ENCODE results near the gene DCLK2.

GRCh38 chr4:150199056-150199455 is 120.8 kb downstream of the DCLK2 start:
- TF ChIP-seq EGR2 (tag by site-specific recombination; IDR thresholded peaks at IDR 0.05; ENCODE audit: low read depth) (no peak), ZNF639 (tag by site-specific recombination; IDR thresholded peaks at IDR 0.05) (no peak), YY1 (tag by site-specific recombination; IDR thresholded peaks at IDR 0.05) (no peak), ZNF830 (tag by site-specific recombination; IDR thresholded peaks at IDR 0.05; ENCODE audit: low read depth) (no peak), ZNF624 (tag by site-specific recombination; IDR thresholded peaks at IDR 0.05) (no peak), BCL11A (tag by site-specific recombination; IDR thresholded peaks at IDR 0.05; ENCODE audit: low read depth) (no peak), ZNF560 (tag by site-specific recombination; IDR thresholded peaks at IDR 0.05; ENCODE audit: borderline replicate concordance) (no peak), GLIS1 (tag by site-specific recombination; IDR thresholded peaks at IDR 0.05) (no peak), ZNF174 (tag by site-specific recombination; IDR thresholded peaks at IDR 0.05) (no peak)
- TF ChIP-seq, protein P1, sequence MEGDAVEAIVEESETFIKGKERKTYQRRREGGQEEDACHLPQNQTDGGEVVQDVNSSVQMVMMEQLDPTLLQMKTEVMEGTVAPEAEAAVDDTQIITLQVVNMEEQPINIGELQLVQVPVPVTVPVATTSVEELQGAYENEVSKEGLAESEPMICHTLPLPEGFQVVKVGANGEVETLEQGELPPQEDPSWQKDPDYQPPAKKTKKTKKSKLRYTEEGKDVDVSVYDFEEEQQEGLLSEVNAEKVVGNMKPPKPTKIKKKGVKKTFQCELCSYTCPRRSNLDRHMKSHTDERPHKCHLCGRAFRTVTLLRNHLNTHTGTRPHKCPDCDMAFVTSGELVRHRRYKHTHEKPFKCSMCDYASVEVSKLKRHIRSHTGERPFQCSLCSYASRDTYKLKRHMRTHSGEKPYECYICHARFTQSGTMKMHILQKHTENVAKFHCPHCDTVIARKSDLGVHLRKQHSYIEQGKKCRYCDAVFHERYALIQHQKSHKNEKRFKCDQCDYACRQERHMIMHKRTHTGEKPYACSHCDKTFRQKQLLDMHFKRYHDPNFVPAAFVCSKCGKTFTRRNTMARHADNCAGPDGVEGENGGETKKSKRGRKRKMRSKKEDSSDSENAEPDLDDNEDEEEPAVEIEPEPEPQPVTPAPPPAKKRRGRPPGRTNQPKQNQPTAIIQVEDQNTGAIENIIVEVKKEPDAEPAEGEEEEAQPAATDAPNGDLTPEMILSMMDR (tag by site-specific recombination; IDR thresholded peaks at IDR 0.05) = no peak
- TF ChIP-seq, protein P2, sequence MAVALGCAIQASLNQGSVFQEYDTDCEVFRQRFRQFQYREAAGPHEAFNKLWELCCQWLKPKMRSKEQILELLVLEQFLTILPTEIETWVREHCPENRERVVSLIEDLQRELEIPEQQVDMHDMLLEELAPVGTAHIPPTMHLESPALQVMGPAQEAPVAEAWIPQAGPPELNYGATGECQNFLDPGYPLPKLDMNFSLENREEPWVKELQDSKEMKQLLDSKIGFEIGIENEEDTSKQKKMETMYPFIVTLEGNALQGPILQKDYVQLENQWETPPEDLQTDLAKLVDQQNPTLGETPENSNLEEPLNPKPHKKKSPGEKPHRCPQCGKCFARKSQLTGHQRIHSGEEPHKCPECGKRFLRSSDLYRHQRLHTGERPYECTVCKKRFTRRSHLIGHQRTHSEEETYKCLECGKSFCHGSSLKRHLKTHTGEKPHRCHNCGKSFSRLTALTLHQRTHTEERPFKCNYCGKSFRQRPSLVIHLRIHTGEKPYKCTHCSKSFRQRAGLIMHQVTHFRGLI (tag by site-specific recombination; IDR thresholded peaks at IDR 0.05) = no peak
- TF ChIP-seq, protein P3, sequence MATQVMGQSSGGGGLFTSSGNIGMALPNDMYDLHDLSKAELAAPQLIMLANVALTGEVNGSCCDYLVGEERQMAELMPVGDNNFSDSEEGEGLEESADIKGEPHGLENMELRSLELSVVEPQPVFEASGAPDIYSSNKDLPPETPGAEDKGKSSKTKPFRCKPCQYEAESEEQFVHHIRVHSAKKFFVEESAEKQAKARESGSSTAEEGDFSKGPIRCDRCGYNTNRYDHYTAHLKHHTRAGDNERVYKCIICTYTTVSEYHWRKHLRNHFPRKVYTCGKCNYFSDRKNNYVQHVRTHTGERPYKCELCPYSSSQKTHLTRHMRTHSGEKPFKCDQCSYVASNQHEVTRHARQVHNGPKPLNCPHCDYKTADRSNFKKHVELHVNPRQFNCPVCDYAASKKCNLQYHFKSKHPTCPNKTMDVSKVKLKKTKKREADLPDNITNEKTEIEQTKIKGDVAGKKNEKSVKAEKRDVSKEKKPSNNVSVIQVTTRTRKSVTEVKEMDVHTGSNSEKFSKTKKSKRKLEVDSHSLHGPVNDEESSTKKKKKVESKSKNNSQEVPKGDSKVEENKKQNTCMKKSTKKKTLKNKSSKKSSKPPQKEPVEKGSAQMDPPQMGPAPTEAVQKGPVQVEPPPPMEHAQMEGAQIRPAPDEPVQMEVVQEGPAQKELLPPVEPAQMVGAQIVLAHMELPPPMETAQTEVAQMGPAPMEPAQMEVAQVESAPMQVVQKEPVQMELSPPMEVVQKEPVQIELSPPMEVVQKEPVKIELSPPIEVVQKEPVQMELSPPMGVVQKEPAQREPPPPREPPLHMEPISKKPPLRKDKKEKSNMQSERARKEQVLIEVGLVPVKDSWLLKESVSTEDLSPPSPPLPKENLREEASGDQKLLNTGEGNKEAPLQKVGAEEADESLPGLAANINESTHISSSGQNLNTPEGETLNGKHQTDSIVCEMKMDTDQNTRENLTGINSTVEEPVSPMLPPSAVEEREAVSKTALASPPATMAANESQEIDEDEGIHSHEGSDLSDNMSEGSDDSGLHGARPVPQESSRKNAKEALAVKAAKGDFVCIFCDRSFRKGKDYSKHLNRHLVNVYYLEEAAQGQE (tag by site-specific recombination; IDR thresholded peaks at IDR 0.05) = no peak
- TF ChIP-seq, protein P4, sequence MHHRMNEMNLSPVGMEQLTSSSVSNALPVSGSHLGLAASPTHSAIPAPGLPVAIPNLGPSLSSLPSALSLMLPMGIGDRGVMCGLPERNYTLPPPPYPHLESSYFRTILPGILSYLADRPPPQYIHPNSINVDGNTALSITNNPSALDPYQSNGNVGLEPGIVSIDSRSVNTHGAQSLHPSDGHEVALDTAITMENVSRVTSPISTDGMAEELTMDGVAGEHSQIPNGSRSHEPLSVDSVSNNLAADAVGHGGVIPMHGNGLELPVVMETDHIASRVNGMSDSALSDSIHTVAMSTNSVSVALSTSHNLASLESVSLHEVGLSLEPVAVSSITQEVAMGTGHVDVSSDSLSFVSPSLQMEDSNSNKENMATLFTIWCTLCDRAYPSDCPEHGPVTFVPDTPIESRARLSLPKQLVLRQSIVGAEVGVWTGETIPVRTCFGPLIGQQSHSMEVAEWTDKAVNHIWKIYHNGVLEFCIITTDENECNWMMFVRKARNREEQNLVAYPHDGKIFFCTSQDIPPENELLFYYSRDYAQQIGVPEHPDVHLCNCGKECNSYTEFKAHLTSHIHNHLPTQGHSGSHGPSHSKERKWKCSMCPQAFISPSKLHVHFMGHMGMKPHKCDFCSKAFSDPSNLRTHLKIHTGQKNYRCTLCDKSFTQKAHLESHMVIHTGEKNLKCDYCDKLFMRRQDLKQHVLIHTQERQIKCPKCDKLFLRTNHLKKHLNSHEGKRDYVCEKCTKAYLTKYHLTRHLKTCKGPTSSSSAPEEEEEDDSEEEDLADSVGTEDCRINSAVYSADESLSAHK (tag by site-specific recombination; IDR thresholded peaks at IDR 0.05) = no peak
- TF ChIP-seq, protein P5, sequence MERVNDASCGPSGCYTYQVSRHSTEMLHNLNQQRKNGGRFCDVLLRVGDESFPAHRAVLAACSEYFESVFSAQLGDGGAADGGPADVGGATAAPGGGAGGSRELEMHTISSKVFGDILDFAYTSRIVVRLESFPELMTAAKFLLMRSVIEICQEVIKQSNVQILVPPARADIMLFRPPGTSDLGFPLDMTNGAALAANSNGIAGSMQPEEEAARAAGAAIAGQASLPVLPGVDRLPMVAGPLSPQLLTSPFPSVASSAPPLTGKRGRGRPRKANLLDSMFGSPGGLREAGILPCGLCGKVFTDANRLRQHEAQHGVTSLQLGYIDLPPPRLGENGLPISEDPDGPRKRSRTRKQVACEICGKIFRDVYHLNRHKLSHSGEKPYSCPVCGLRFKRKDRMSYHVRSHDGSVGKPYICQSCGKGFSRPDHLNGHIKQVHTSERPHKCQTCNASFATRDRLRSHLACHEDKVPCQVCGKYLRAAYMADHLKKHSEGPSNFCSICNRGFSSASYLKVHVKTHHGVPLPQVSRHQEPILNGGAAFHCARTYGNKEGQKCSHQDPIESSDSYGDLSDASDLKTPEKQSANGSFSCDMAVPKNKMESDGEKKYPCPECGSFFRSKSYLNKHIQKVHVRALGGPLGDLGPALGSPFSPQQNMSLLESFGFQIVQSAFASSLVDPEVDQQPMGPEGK (tag by site-specific recombination; IDR thresholded peaks at IDR 0.05) = no peak
